H9 (cell line): ENCODE data around the gene NDUFS6. TPM values are rescaled to one million over a fixed set of nuclear protein-coding genes. Genes with fewer than 3 reads are reported as not detected.

ENCODE experiments used
- DNase-seq: peaks from one replicate; pipeline ENCODE4 v3.0.0-alpha.2; 2017
- H2AFZ ChIP-seq: one replicate; pipeline ENCODE4 v1.6.1; 2013; ENCODE audit warnings: mild to moderate bottlenecking, low read length, control low read depth, moderate library complexity
- H2AK5ac ChIP-seq: 2 replicates; pipeline ENCODE4 v1.6.1; 2013; ENCODE audit warnings: low read length, control low read depth, mixed read lengths; ENCODE audit not compliant: insufficient read length
- H2BK120ac ChIP-seq: one replicate; pipeline ENCODE4 v1.6.1; 2013; ENCODE audit warnings: low read depth, mild to moderate bottlenecking, low read length, control low read depth, inconsistent platforms; ENCODE audit not compliant: poor library complexity, severe bottlenecking
- H2BK12ac ChIP-seq: 2 replicates; pipeline ENCODE4 v1.6.1; 2013; ENCODE audit warnings: low read length, control low read depth, mixed read lengths, low read depth; ENCODE audit not compliant: insufficient read length
- H2BK15ac ChIP-seq: 2 replicates; pipeline ENCODE4 v1.6.1; 2013; ENCODE audit warnings: low read depth, low read length, control low read depth
- H2BK20ac ChIP-seq: one replicate; pipeline ENCODE4 v1.6.1; 2013; ENCODE audit warnings: low read depth, mild to moderate bottlenecking, low read length, control low read depth, inconsistent platforms; ENCODE audit not compliant: poor library complexity, severe bottlenecking
- H2BK5ac ChIP-seq: 2 replicates; pipeline ENCODE4 v1.6.1; 2013; ENCODE audit warnings: low read length, control low read depth, mixed read lengths; ENCODE audit not compliant: insufficient read length
- H3K14ac ChIP-seq: 2 replicates; pipeline ENCODE4 v1.6.1; 2013; ENCODE audit warnings: low read length, control low read depth; ENCODE audit not compliant: insufficient read depth
- H3K18ac ChIP-seq: 2 replicates; pipeline ENCODE4 v1.6.1; 2013; ENCODE audit warnings: low read depth, mild to moderate bottlenecking, mixed read lengths, low read length, control low read depth; ENCODE audit not compliant: insufficient read length
- H3K23ac ChIP-seq: 2 replicates; pipeline ENCODE4 v1.6.1; 2013; ENCODE audit warnings: low read length, control low read depth, mixed read lengths, low read depth; ENCODE audit not compliant: insufficient read length
- H3K23me2 ChIP-seq: 2 replicates; pipeline ENCODE4 v1.6.1; 2013; ENCODE audit warnings: low read depth, mild to moderate bottlenecking, mixed read lengths, low read length, control low read depth; ENCODE audit not compliant: insufficient read length, poor library complexity, severe bottlenecking
- H3K27ac ChIP-seq: 2 replicates; pipeline ENCODE4 v1.5.1; 2013; ENCODE audit warnings: low read length, control low read depth, mixed read lengths, low read depth; ENCODE audit not compliant: insufficient read length
- H3K27me3 ChIP-seq: 2 replicates; pipeline ENCODE4 v1.6.1; 2013; ENCODE audit warnings: low read length, control low read depth, inconsistent platforms; ENCODE audit not compliant: insufficient read depth
- H3K4ac ChIP-seq: 2 replicates; pipeline ENCODE4 v1.6.1; 2013; ENCODE audit warnings: low read depth, mild to moderate bottlenecking, control low read depth, inconsistent platforms, low read length, moderate library complexity
- H3K4me1 ChIP-seq: 2 replicates; pipeline ENCODE4 v1.6.1; 2013; ENCODE audit warnings: low read length, control low read depth, inconsistent platforms; ENCODE audit not compliant: insufficient read depth
- H3K4me2 ChIP-seq: 2 replicates; pipeline ENCODE4 v1.6.1; 2013; ENCODE audit warnings: low read length, control low read depth, mixed read lengths; ENCODE audit not compliant: insufficient read length, insufficient read depth
- H3K56ac ChIP-seq: 2 replicates; pipeline ENCODE4 v1.6.1; 2013; ENCODE audit warnings: low read depth, mild to moderate bottlenecking, mixed read lengths, low read length, control low read depth; ENCODE audit not compliant: insufficient read length
- H3K79me1 ChIP-seq: 2 replicates; pipeline ENCODE4 v1.6.1; 2013; ENCODE audit warnings: low read depth, mild to moderate bottlenecking, moderate library complexity, low read length, control low read depth, inconsistent platforms; ENCODE audit not compliant: insufficient read depth, poor library complexity, severe bottlenecking
- H3K79me2 ChIP-seq: 2 replicates; pipeline ENCODE4 v1.6.1; 2013; ENCODE audit warnings: low read length, control low read depth, inconsistent platforms; ENCODE audit not compliant: insufficient read depth
- H3K9ac ChIP-seq: 2 replicates; pipeline ENCODE4 v1.6.1; 2013; ENCODE audit warnings: low read length, control low read depth, mixed read lengths; ENCODE audit not compliant: insufficient read length; ENCODE audit errors: extremely low read depth
- H3K9me3 ChIP-seq: one replicate; pipeline ENCODE4 v1.6.1; 2013; ENCODE audit warnings: low read depth, low read length, inconsistent platforms; ENCODE audit not compliant: control insufficient read depth
- H3T11ph ChIP-seq: one replicate; pipeline ENCODE4 v1.6.1; 2013; ENCODE audit warnings: mild to moderate bottlenecking, low read length, control low read depth, inconsistent platforms
- H4K20me1 ChIP-seq: one replicate; pipeline ENCODE4 v1.6.1; 2013; ENCODE audit not compliant: control insufficient read depth, insufficient read length, insufficient read depth
- H4K5ac ChIP-seq: 2 replicates; pipeline ENCODE4 v1.6.1; 2013; ENCODE audit warnings: low read depth, mild to moderate bottlenecking, mixed read lengths, low read length, control low read depth; ENCODE audit not compliant: insufficient read length
- H4K8ac ChIP-seq: replicated peaks from 2 replicates; pipeline ENCODE4 v1.6.1; 2013; ENCODE audit warnings: low read length, control low read depth, mixed read lengths, low read depth; ENCODE audit not compliant: insufficient read length
- H4K91ac ChIP-seq: 2 replicates; pipeline ENCODE4 v1.6.1; 2013; ENCODE audit warnings: low read depth, mild to moderate bottlenecking, moderate library complexity, mixed read lengths, low read length, control low read depth; ENCODE audit not compliant: insufficient read length
- H3K27ac Mint-ChIP-seq, 3 experiments: 2 replicates in 2 of 3; 3 replicates in 1 of 3; pipeline ENCODE4 v1.8.0; 2020 to 2021; ENCODE audit warnings: mixed read lengths in 3 of 3, mild to moderate bottlenecking in 1 of 3, moderate library complexity in 1 of 3
- H3K27me3 Mint-ChIP-seq: 2 replicates; pipeline ENCODE4 v1.8.0; 2021; ENCODE audit warnings: low read depth, mild to moderate bottlenecking, moderate library complexity, mixed read lengths
- H3K36me3 Mint-ChIP-seq, 3 experiments: 2 replicates in 2 of 3; 3 replicates in 1 of 3; pipeline ENCODE4 v1.8.0; 2020 to 2021; ENCODE audit warnings: low read depth in 3 of 3, mixed read lengths in 3 of 3; ENCODE audit not compliant: insufficient read depth in 1 of 3
- H3K4me1 Mint-ChIP-seq, 2 experiments: 2 replicates each; pipeline ENCODE4 v1.8.0; 2020; ENCODE audit warnings: mixed read lengths in 2 of 2
- H3K4me3 Mint-ChIP-seq, 2 experiments: 2 replicates in 1 of 2; 3 replicates in 1 of 2; pipeline ENCODE4 v1.8.0; 2020 to 2021; ENCODE audit warnings: mild to moderate bottlenecking in 2 of 2, mixed read lengths in 2 of 2, moderate library complexity in 1 of 2
- H3K9me3 Mint-ChIP-seq, 2 experiments: 2 replicates in 1 of 2; 3 replicates in 1 of 2; pipeline ENCODE4 v1.8.0; 2020; ENCODE audit warnings: mild to moderate bottlenecking in 2 of 2, mixed read lengths in 2 of 2, moderate library complexity in 1 of 2
- WGBS: extraction: QIAGEN DNeasy Blood & Tissue Kit; methylation state at CpG from one replicate; pipeline ENCODE4 v1.1.7; 2013; ENCODE audit warnings: missing lambda C conversion rate, low lambda C conversion rate, mixed read lengths; ENCODE audit not compliant: insufficient read length; ENCODE audit errors: extremely low coverage; 5-methylcytosine and 5-hydroxymethylcytosine counted together
- total RNA-seq: library from RNA; stranded (reverse); gene quantifications from 2 replicates; pipeline ENCODE4 v1.2.1, GENCODE V29; 2021
- TF ChIP-seq, protein P1 (sequence below): fragments of 200-600 bp; sonication (generic); conservative IDR thresholded peaks from 3 replicates; pipeline ENCODE4 v1.8.0; 2021; ENCODE audit warnings: antibody characterized with exemption, mild to moderate bottlenecking

NDUFS6 gene
- total RNA-seq, 1 experiment from 2014 or later: 62.5 TPM

DNA sequence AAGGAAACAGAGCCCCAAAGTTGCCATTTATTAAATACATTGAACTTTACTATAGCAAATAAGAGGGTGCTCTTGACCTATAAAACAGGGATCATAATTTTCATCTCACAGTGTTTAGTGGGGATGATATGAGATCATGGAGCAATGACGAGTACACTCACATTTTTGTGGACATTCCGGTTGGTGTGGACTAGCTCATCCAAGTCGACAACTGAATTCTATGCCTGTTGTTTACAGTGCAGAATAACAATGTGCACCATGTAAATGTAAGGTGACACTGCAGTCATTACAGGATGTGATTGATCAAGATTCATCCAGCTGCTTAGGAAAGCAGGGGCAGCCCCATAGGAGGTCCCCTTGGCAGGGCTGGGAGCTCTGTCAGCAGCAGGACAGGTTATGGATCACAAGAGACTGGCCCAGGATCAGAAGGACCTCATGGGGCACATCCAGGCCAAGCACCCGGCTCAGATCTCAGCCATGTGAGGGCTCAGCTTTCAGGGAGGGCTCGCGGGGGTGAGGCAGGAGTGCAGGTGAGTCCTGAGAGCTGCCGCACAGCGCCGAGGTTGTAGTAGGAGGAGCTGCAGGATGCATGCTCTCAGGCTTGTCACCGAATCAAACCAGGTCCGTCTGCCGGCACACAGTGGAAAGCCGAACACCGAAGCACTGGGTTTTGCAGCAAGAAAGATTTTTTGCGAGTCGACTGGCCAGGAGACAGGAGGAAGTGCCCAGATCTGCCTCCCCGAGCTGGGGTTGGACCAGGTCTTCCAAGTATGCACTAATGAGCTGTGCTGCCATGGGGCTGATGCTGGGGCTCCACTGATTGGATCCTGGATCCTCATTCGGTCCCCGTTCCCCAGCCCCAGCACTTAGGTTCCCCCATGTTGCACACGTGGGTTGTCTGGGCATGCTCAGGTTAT lies 29.8 kb upstream of the NDUFS6 start:
- H4K20me1 ChIP-seq: no peaks in the 10 kb centered on the region
- H3K18ac ChIP-seq: no peak overlapping the region
- H3K9me3 Mint-ChIP-seq: peaks cover 9 to 11% of the 10 kb centered on the region in 2 experiments; a peak in 4 of 5 replicates
- no peak overlapping the region for H3K9ac ChIP-seq
- H3K56ac ChIP-seq: no peak overlapping the region
- H3K4me1 ChIP-seq: no peaks in the 10 kb centered on the region
- H3K27ac Mint-ChIP-seq: no peak overlapping the region; a peak in 1 of 7 replicates
- H3K14ac ChIP-seq: peak overlapping the region; percentile 58; the same call in 1 of the 2 replicates
- H3T11ph ChIP-seq: no peak overlapping the region
- H4K91ac ChIP-seq: no peak overlapping the region
- TF ChIP-seq, protein P1, sequence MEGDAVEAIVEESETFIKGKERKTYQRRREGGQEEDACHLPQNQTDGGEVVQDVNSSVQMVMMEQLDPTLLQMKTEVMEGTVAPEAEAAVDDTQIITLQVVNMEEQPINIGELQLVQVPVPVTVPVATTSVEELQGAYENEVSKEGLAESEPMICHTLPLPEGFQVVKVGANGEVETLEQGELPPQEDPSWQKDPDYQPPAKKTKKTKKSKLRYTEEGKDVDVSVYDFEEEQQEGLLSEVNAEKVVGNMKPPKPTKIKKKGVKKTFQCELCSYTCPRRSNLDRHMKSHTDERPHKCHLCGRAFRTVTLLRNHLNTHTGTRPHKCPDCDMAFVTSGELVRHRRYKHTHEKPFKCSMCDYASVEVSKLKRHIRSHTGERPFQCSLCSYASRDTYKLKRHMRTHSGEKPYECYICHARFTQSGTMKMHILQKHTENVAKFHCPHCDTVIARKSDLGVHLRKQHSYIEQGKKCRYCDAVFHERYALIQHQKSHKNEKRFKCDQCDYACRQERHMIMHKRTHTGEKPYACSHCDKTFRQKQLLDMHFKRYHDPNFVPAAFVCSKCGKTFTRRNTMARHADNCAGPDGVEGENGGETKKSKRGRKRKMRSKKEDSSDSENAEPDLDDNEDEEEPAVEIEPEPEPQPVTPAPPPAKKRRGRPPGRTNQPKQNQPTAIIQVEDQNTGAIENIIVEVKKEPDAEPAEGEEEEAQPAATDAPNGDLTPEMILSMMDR: no peak
- peaks cover 4% of the 10 kb centered on the region; the same call in 1 of the 2 replicates for H3K27me3 Mint-ChIP-seq
- H2BK20ac ChIP-seq: no peak overlapping the region
- no peaks in the 10 kb centered on the region for H3K79me1 ChIP-seq
- no peak overlapping the region for H3K4me3 Mint-ChIP-seq
- H4K5ac ChIP-seq: no peak overlapping the region
- no peak overlapping the region for H2BK5ac ChIP-seq
- H3K4me2 ChIP-seq: no peak overlapping the region
- no peaks in the 10 kb centered on the region; the same call in 1 of the 2 replicates for H3K27me3 ChIP-seq
- no peak overlapping the region for H2AK5ac ChIP-seq
- H2AFZ ChIP-seq: no peak overlapping the region
- H3K27ac ChIP-seq: no peak overlapping the region
- no peak overlapping the region for H3K4ac ChIP-seq
- WGBS: no CpG with 5 or more reads among the region's 20 CpGs
- peak overlapping the region; percentile 91 for H4K8ac ChIP-seq
- H3K23me2 ChIP-seq: no peaks in the 10 kb centered on the region
- no peaks in the 10 kb centered on the region; a peak in 1 of 7 replicates for H3K36me3 Mint-ChIP-seq
- no peaks in the 10 kb centered on the region for H3K9me3 ChIP-seq
- no peaks in the 10 kb centered on the region for H3K79me2 ChIP-seq
- no peak overlapping the region for H2BK120ac ChIP-seq
- peaks cover 4 to 6% of the 10 kb centered on the region in 2 experiments for H3K4me1 Mint-ChIP-seq
- H3K23ac ChIP-seq: no peak overlapping the region
- DNase-seq: no peak
- H2BK12ac ChIP-seq: no peak overlapping the region
- H2BK15ac ChIP-seq: no peak overlapping the region
